HG02759 (cell line): ENCODE results near the gene HSPB6.
A peak's percentile ranks its signal among the peaks of the same experiment; 100 is the strongest.
"Not testable (repeated sequence)": the region's sequence is repeated elsewhere in the genome, so short reads cannot be mapped to it uniquely, and the experiment has no call there.

Source experiments
- ATAC-seq: cut with Tn5 transposase; IDR thresholded peaks from one replicate; pipeline ENCODE4 v1.9.1; 2021; ENCODE audit warnings: mild to moderate bottlenecking, moderate library complexity; ENCODE audit not compliant: unreplicated experiment

HSPB6 gene

GRCh38 chr19:35786299-35787160 lies 29.7 kb upstream of the HSPB6 start:
- no peak for ATAC-seq

GRCh38 chr19:35785339-35785627 lies 28.5 kb upstream of the HSPB6 start:
- ATAC-seq, result no peak

- no peak for ATAC-seq
Measured at GRCh38 chr19:35784503-35785338, 27.9 kb upstream of the HSPB6 start.

GRCh38 chr19:35783469-35784434 lies 26.9 kb upstream of the HSPB6 start:
- ATAC-seq, result no peak

GRCh38 chr19:35782589-35782988 lies 25.8 kb upstream of the HSPB6 start:
- ATAC-seq, result no peak

GRCh38 chr19:35781650-35782049 lies 24.8 kb upstream of the HSPB6 start:
- no peak for ATAC-seq

- no peak for ATAC-seq
Measured at GRCh38 chr19:35780717-35781116, 23.9 kb upstream of the HSPB6 start.

GRCh38 chr19:35780058-35780457 lies 23.2 kb upstream of the HSPB6 start:
- no peak for ATAC-seq

GRCh38 chr19:35779033-35779432 lies 22.2 kb upstream of the HSPB6 start:
- ATAC-seq, result no peak

GRCh38 chr19:35777961-35778360 lies 21.1 kb upstream of the HSPB6 start:
- no peak for ATAC-seq

GRCh38 chr19:35777086-35777841 lies 20.4 kb upstream of the HSPB6 start:
- no peak for ATAC-seq

GRCh38 chr19:35776102-35776788 lies 19.4 kb upstream of the HSPB6 start:
- ATAC-seq, result no peak

GRCh38 chr19:35775298-35776101 lies 18.7 kb upstream of the HSPB6 start, which contains the start of gene ARHGAP33:
Gene ARHGAP33, plus strand, starts transcription at chr19:35775564. Its CDS starts 95 bp downstream, at chr19:35775659.
- peak; percentile 95 for ATAC-seq

GRCh38 chr19:35775046-35775297 lies 18.1 kb upstream of the HSPB6 start:
- ATAC-seq, result no peak

- no peak for ATAC-seq
Measured at GRCh38 chr19:35774274-35775045, 17.6 kb upstream of the HSPB6 start.

- ATAC-seq, result no peak
Measured at GRCh38 chr19:35773020-35773806, 16.4 kb upstream of the HSPB6 start.

GRCh38 chr19:35772362-35772761 lies 15.5 kb upstream of the HSPB6 start:
- not testable (repeated sequence) for ATAC-seq

- no peak for ATAC-seq
Measured at GRCh38 chr19:35768082-35768421, 11.2 kb upstream of the HSPB6 start.
